WTC11 (cell line): ENCODE results near the gene APBA3. TPM values are rescaled to one million over a fixed set of nuclear protein-coding genes. Genes with fewer than 3 reads are reported as not detected.

Experiments
- ATAC-seq: fragments of 200-7000 bp; cut with Tn5 transposase; 2 replicates; pipeline ENCODE4 v1.10.0; 2021; ENCODE audit warnings: mild to moderate bottlenecking, moderate library complexity
- CTCF ChIA-PET: fragments of 300-600 bp; sonication (Branson Sonifier 250); formaldehyde crosslinking; loops from one replicate; lab custom pipeline; 2021; ENCODE audit warnings: antibody characterized with exemption; lab: Charles Lee
- POLR2A ChIA-PET: fragments of 350-600 bp; sonication (Branson Sonifier 250); formaldehyde crosslinking; loops from one replicate; lab custom pipeline; 2021; ENCODE audit warnings: antibody characterized with exemption; lab: Charles Lee
- DNase-seq: peaks from one replicate; pipeline ENCODE4 v3.0.0; 2021; ENCODE audit warnings: low spot score
- H3K27ac Mint-ChIP-seq: 2 replicates; pipeline ENCODE4 v1.8.0; 2021; ENCODE audit warnings: mixed read lengths
- H3K27me3 Mint-ChIP-seq: 2 replicates; pipeline ENCODE4 v1.8.0; 2021; ENCODE audit warnings: low read depth, mild to moderate bottlenecking, moderate library complexity, mixed read lengths
- H3K36me3 Mint-ChIP-seq: 2 replicates; pipeline ENCODE4 v1.8.0; 2021; ENCODE audit warnings: mixed read lengths
- H3K4me1 Mint-ChIP-seq: 2 replicates; pipeline ENCODE4 v1.8.0; 2022; ENCODE audit warnings: mixed read lengths
- H3K4me3 Mint-ChIP-seq: 2 replicates; pipeline ENCODE4 v1.8.0; 2021; ENCODE audit warnings: mild to moderate bottlenecking, moderate library complexity, mixed read lengths
- H3K9me3 Mint-ChIP-seq: 2 replicates; pipeline ENCODE4 v1.8.0; 2021; ENCODE audit warnings: mixed read lengths
- CREB1 ChIP-seq: sonication (generic); formaldehyde crosslinking; IDR thresholded peaks from 2 replicates; pipeline ENCODE4 v1.8.0; 2023; ENCODE audit warnings: mild to moderate bottlenecking, missing genetic modification reagents
- FOXK1 ChIP-seq: sonication (generic); formaldehyde crosslinking; IDR thresholded peaks from 2 replicates; pipeline ENCODE4 v1.8.0; 2022; ENCODE audit warnings: mild to moderate bottlenecking, moderate library complexity, missing genetic modification reagents
- FOXP1 ChIP-seq: sonication (generic); formaldehyde crosslinking; IDR thresholded peaks from 2 replicates; pipeline ENCODE4 v1.8.0; 2022; ENCODE audit warnings: missing genetic modification reagents, mild to moderate bottlenecking, moderate library complexity, borderline replicate concordance
- JAZF1 ChIP-seq: fragments of 250-450 bp; sonication (Bioruptor Pico); IDR thresholded peaks from 2 replicates; pipeline ENCODE4 v1.9.0; 2021; ENCODE audit warnings: moderate library complexity, mild to moderate bottlenecking, inconsistent platforms
- KAT7 ChIP-seq: sonication (generic); formaldehyde crosslinking; IDR thresholded peaks from 2 replicates; pipeline ENCODE4 v1.8.1; 2023; ENCODE audit warnings: missing genetic modification reagents, mild to moderate bottlenecking, borderline replicate concordance
- NFE2L1 ChIP-seq: sonication (generic); formaldehyde crosslinking; IDR thresholded peaks from 2 replicates; pipeline ENCODE4 v1.8.1; 2023; ENCODE audit warnings: missing genetic modification reagents
- NFYB ChIP-seq: sonication (generic); formaldehyde crosslinking; conservative IDR thresholded peaks from 2 replicates; pipeline ENCODE4 v1.8.0; 2022; ENCODE audit warnings: low read depth, missing genetic modification reagents
- NR2C2 ChIP-seq: sonication (generic); formaldehyde crosslinking; IDR thresholded peaks from 2 replicates; pipeline ENCODE4 v1.8.0; 2022; ENCODE audit warnings: mild to moderate bottlenecking, missing genetic modification reagents
- SMAD3 ChIP-seq: sonication (generic); formaldehyde crosslinking; IDR thresholded peaks from 2 replicates; pipeline ENCODE4 v1.8.0; 2022; ENCODE audit warnings: missing genetic modification reagents, mild to moderate bottlenecking, borderline replicate concordance
- SOX15 ChIP-seq: fragments of 250-450 bp; sonication (Bioruptor Pico); IDR thresholded peaks from 2 replicates; pipeline ENCODE4 v1.9.0; 2021; ENCODE audit warnings: mild to moderate bottlenecking
- TEAD1 ChIP-seq: sonication (generic); formaldehyde crosslinking; IDR thresholded peaks from 2 replicates; pipeline ENCODE4 v1.8.0; 2022; ENCODE audit warnings: mild to moderate bottlenecking, missing genetic modification reagents
- USF2 ChIP-seq: sonication (generic); formaldehyde crosslinking; IDR thresholded peaks from 2 replicates; pipeline ENCODE4 v1.8.1; 2023; ENCODE audit warnings: mild to moderate bottlenecking, missing genetic modification reagents, moderate library complexity
- ZNF232 ChIP-seq: sonication (generic); formaldehyde crosslinking; IDR thresholded peaks from 2 replicates; pipeline ENCODE4 v1.8.0; 2022; ENCODE audit warnings: mild to moderate bottlenecking, missing genetic modification reagents
- ZNF281 ChIP-seq: sonication (generic); formaldehyde crosslinking; IDR thresholded peaks from 2 replicates; pipeline ENCODE4 v1.8.0; 2023; ENCODE audit warnings: mild to moderate bottlenecking, missing genetic modification reagents
- ZNF396 ChIP-seq: fragments of 250-450 bp; sonication (Bioruptor Pico); IDR thresholded peaks from 2 replicates; pipeline ENCODE4 v1.8.0; 2021; ENCODE audit warnings: mild to moderate bottlenecking, moderate library complexity, borderline replicate concordance
- total RNA-seq: library from RNA; stranded (reverse); gene quantifications from 3 replicates; pipeline ENCODE4 v1.2.3, GENCODE V29; 2021
- TF ChIP-seq, protein P1 (sequence below): sonication (generic); formaldehyde crosslinking; IDR thresholded peaks from 2 replicates; pipeline ENCODE4 v1.8.0; 2022; ENCODE audit warnings: mild to moderate bottlenecking, missing genetic modification reagents
- TF ChIP-seq, protein P2 (sequence below): fragments of 250-450 bp; sonication (Bioruptor Pico); IDR thresholded peaks from 2 replicates; pipeline ENCODE4 v1.9.0; 2021; ENCODE audit warnings: mild to moderate bottlenecking
- TF ChIP-seq, protein P3 (sequence below): sonication (generic); formaldehyde crosslinking; IDR thresholded peaks from 2 replicates; pipeline ENCODE4 v1.8.0; 2022; ENCODE audit warnings: mild to moderate bottlenecking, missing genetic modification reagents

APBA3 gene
- total RNA-seq, 1 experiment from 2014 or later = 27.5 TPM

DNA sequence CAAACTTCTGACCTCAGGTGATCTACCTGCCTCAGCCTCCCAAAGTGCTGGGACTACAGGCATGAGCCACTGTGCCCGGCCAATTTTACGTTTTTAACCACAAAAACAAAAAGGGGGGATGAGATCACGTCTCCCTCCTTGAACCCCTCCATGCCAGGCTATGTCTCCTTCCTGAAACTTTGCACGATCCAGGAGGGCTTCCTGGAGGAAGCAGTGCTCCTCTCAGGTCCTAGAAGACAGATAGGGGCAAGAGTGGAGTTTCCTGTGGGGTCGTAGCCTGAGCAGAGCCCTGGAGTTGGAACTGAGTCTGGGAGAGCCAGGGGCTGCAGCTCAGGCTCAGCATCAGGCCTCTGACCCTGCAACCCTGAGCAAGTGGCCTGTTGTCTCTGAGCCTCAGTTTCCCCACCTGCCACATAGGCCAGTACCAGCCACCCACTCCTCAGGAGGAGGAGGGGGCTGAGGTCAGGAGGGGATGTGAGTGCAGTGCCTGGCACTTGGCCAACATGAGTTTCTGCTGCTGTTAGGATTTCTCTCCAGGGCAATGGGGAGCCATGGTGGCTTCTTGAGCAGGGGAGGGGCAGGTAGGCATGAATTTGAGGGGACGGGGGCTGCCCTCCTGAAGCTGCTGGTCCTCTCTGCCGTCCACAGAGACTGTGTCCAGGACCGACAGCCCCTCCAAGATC lies 16.0 kb downstream of the APBA3 start:
- no peaks in the 10 kb centered on the region for H3K27me3 Mint-ChIP-seq
- CTCF ChIA-PET = no interaction called here

GRCh38 chr19:3743486-3743885 lies 18.0 kb downstream of the APBA3 start:
- CTCF ChIA-PET = interaction anchor here (0.8 to 1.2 kb wide), 3 partner anchors 18 to 51 kb away, joined by 3 to 4 read pairs (median 3); partner anchors contain the start of gene APBA3

More for the DNA sequence above, 16.0 kb downstream of the APBA3 start:
- no peak for TF ChIP-seq NR2C2 (CRISPR knock-in tag)
- no peak overlapping the region for H3K4me3 Mint-ChIP-seq
- no peak for ATAC-seq
- POLR2A ChIA-PET = no interaction called here
- H3K4me1 Mint-ChIP-seq = no peaks in the 10 kb centered on the region
- no peak for DNase-seq
- H3K9me3 Mint-ChIP-seq = no peaks in the 10 kb centered on the region
- peaks cover 7% of the 10 kb centered on the region for H3K36me3 Mint-ChIP-seq
- no peak overlapping the region for H3K27ac Mint-ChIP-seq

DNA sequence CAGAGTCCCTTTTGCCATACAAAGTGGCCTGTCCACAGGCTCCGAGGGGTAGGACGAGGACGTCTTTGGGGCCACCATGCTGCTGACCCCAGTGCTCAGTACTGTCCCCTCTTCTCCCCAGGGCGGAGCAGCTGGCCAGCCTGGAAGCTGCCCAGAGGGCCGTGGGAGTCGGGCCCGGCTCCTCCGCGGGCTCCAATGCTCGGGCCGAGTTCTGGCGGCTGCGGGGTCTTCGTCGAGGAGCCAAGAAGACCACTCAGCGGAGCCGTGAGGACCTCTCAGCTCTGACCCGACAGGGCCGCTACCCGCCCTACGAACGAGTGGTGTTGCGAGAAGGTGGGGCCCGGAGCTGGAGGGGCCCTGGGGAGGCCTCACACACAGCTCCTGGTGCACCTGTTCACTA lies 21.1 kb downstream of the APBA3 start:
- Mint-ChIP-seq H3K4me3 (no peak overlapping the region), H3K27me3 (no peaks in the 10 kb centered on the region)
- POLR2A ChIA-PET = no interaction called here
- DNase-seq = no peak
- ATAC-seq = no peak
- TF ChIP-seq ZNF281 (CRISPR knock-in tag) (no peak), KAT7 (CRISPR knock-in tag) (no peak), ZNF232 (CRISPR knock-in tag) (no peak), SOX15 (CRISPR knock-in tag) (no peak), TEAD1 (CRISPR knock-in tag) (no peak), FOXP1 (CRISPR knock-in tag) (no peak), JAZF1 (no peak), FOXK1 (no peak), NFYB (CRISPR knock-in tag) (no peak), NR2C2 (CRISPR knock-in tag) (no peak), SMAD3 (CRISPR knock-in tag) (no peak), CREB1 (no peak), NFE2L1 (CRISPR knock-in tag) (no peak)
- TF ChIP-seq, protein P1, sequence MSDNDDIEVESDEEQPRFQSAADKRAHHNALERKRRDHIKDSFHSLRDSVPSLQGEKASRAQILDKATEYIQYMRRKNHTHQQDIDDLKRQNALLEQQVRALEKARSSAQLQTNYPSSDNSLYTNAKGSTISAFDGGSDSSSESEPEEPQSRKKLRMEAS (CRISPR knock-in tag) = no peak
- TF ChIP-seq, protein P2, sequence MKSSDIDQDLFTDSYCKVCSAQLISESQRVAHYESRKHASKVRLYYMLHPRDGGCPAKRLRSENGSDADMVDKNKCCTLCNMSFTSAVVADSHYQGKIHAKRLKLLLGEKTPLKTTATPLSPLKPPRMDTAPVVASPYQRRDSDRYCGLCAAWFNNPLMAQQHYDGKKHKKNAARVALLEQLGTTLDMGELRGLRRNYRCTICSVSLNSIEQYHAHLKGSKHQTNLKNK (CRISPR knock-in tag) = no peak
- TF ChIP-seq, all 79 proteins: peak for 0
- CTCF ChIA-PET = interaction anchor here (2.6 kb wide), 1 partner anchor 82 kb away, joined by 7 read pairs; no protein-coding TSS in a partner anchor
- Mint-ChIP-seq H3K36me3 (peaks cover 8% of the 10 kb centered on the region; the same call in 1 of the 2 replicates), H3K4me1 (no peaks in the 10 kb centered on the region), H3K9me3 (no peaks in the 10 kb centered on the region), H3K27ac (no peak overlapping the region)

More at GRCh38 chr19:3743486-3743885, 18.0 kb downstream of the APBA3 start:
- H3K4me3 Mint-ChIP-seq = no peak overlapping the region
- H3K27me3 Mint-ChIP-seq = no peaks in the 10 kb centered on the region
- POLR2A ChIA-PET = no interaction called here
- TF ChIP-seq ZNF396 = no peak
- TF ChIP-seq, protein P3, sequence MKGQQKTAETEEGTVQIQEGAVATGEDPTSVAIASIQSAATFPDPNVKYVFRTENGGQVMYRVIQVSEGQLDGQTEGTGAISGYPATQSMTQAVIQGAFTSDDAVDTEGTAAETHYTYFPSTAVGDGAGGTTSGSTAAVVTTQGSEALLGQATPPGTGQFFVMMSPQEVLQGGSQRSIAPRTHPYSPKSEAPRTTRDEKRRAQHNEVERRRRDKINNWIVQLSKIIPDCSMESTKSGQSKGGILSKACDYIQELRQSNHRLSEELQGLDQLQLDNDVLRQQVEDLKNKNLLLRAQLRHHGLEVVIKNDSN = peak; percentile 84
- TF ChIP-seq USF2 (CRISPR knock-in tag) = peak; percentile 83
- ATAC-seq (peak; percentile 82), DNase-seq (no peak)
- peak overlapping the region; percentile 50; the same call in 1 of the 2 replicates for H3K27ac Mint-ChIP-seq
- H3K9me3 Mint-ChIP-seq = no peaks in the 10 kb centered on the region
- no peaks in the 10 kb centered on the region for H3K4me1 Mint-ChIP-seq
- no peaks in the 10 kb centered on the region for H3K36me3 Mint-ChIP-seq
